Measurements from ENCODE around the gene NSMF. TPM values are rescaled to one million over a fixed set of nuclear protein-coding genes. Genes with fewer than 3 reads are reported as not detected.

NSMF gene
- polyA plus RNA-seq, 1 of the 3 experiments (the other 2 are of a cell fraction) = 58.8 TPM

GRCh38 chr9:137438591-137439157 lies 20.5 kb downstream of the NSMF start:
- H3K9me2 ChIP-seq = no peaks in the 10 kb centered on the region
- peaks cover 3 to 4% of the 10 kb centered on the region in 2 experiments; a peak in 2 of 4 replicates for H3K4me1 ChIP-seq (ENCODE audit: control insufficient read depth in 1 of 2, insufficient read depth in 2 of 2, low read depth in 1 of 2, low read length in 1 of 2)
- no peak overlapping the region for H2AFZ ChIP-seq (ENCODE audit: low read depth)
- CTCF ChIA-PET = interaction anchor here (1.3 kb wide), 1 partner anchor 16 kb away, joined by 3 read pairs; the partner anchor contains the start of gene EXD3
- H3F3A ChIP-seq (replicated peaks; ENCODE audit: insufficient read depth) = peaks cover 5% of the 10 kb centered on the region
- DNase-seq = no peak
- H3K27me3 ChIP-seq (ENCODE audit: insufficient read depth) = peaks cover 4% of the 10 kb centered on the region; the same call in 1 of the 2 replicates
- no peak overlapping the region for H3K9ac ChIP-seq
- H3K4me2 ChIP-seq = no peak overlapping the region
- H4K20me1 ChIP-seq (ENCODE audit: insufficient read depth) = no peaks in the 10 kb centered on the region
- no peak overlapping the region for H3K27ac ChIP-seq (ENCODE audit: low read depth in 2 of 2, low read length in 1 of 2)
- 33% methylated on average over 3 of the region's 22 CpGs for WGBS (ENCODE audit: low lambda C conversion rate)
- POLR2A ChIA-PET = no interaction called here
- H3K36me3 ChIP-seq (replicated peaks in 1 of 2; ENCODE audit: control insufficient read depth in 1 of 2, insufficient read depth in 2 of 2, low read length in 1 of 2) = no peaks in the 10 kb centered on the region
- no peaks in the 10 kb centered on the region for H3K79me2 ChIP-seq (ENCODE audit: insufficient read depth)
- no peak overlapping the region for H3K4me3 ChIP-seq (ENCODE audit: low read depth in 2 of 2, low read length in 1 of 2)
- H3K9me3 ChIP-seq = no peaks in the 10 kb centered on the region
- TF ChIP-seq CTCF (IDR thresholded peaks at IDR 0.05) = no peak
- TF ChIP-seq CHD2 (IDR thresholded peaks at IDR 0.05; ENCODE audit: low read length, partially characterized antibody) = no peak
- no peak for TF ChIP-seq TEAD4 (IDR thresholded peaks at IDR 0.05; ENCODE audit: borderline replicate concordance, insufficient read depth)
- TF ChIP-seq TAF1 (IDR thresholded peaks at IDR 0.05; ENCODE audit: borderline replicate concordance, low read depth, low read length) = no peak
- TF ChIP-seq REST (IDR thresholded peaks at IDR 0.05; ENCODE audit: low read depth, low read length) = no peak
- TF ChIP-seq RAD21 (IDR thresholded peaks at IDR 0.05; ENCODE audit: low read length) = no peak
- no peak for TF ChIP-seq ELF1 (IDR thresholded peaks at IDR 0.05)

GRCh38 chr9:137437691-137438590 lies 21.2 kb downstream of the NSMF start:
- no peak for TF ChIP-seq ZBTB33 (IDR thresholded peaks at IDR 0.05; ENCODE audit: borderline replicate concordance, low read depth)
- no peak for TF ChIP-seq POLR2AphosphoS5 (IDR thresholded peaks at IDR 0.05; ENCODE audit: low read depth, low read length)
- TF ChIP-seq FOSL2 (IDR thresholded peaks at IDR 0.05; ENCODE audit: borderline replicate concordance, low read depth) = no peak
- TF ChIP-seq CHD2 (IDR thresholded peaks at IDR 0.05; ENCODE audit: low read length, partially characterized antibody) = no peak
- no peak for TF ChIP-seq RFX5 (IDR thresholded peaks at IDR 0.05; ENCODE audit: low read length)
- TF ChIP-seq RAD21 (IDR thresholded peaks at IDR 0.05; ENCODE audit: low read length) = no peak
- TF ChIP-seq TAF1 (IDR thresholded peaks at IDR 0.05; ENCODE audit: borderline replicate concordance, low read depth, low read length) = no peak
- TF ChIP-seq GABPA (IDR thresholded peaks at IDR 0.05; ENCODE audit: low read depth) = no peak
- TF ChIP-seq IRF3 (IDR thresholded peaks at IDR 0.05; ENCODE audit: low read depth, low read length) = no peak
- no peaks in the 10 kb centered on the region for H3K9me2 ChIP-seq
- peaks cover 4% of the 10 kb centered on the region; the same call in 1 of the 2 replicates for H3K27me3 ChIP-seq (ENCODE audit: insufficient read depth)
- WGBS (ENCODE audit: low lambda C conversion rate) = 84% methylated on average over 11 of the region's 40 CpGs
- H3K9ac ChIP-seq = no peak overlapping the region
- CTCF ChIA-PET = interaction anchor here (1.1 to 2.0 kb wide), 4 partner anchors 8 to 15 kb away, joined by 3 to 8 read pairs (median 4); partner anchors contain the start of genes EXD3 and NOXA1
- H3K36me3 ChIP-seq (replicated peaks in 1 of 2; ENCODE audit: control insufficient read depth in 1 of 2, insufficient read depth in 2 of 2, low read length in 1 of 2) = no peaks in the 10 kb centered on the region
- POLR2A ChIA-PET = no interaction called here
- peak; percentile 21 for DNase-seq
- no peak overlapping the region for H2AFZ ChIP-seq (ENCODE audit: low read depth)
- H3K4me3 ChIP-seq (ENCODE audit: low read depth in 2 of 2, low read length in 1 of 2) = no peak overlapping the region
- H3K9me3 ChIP-seq = no peaks in the 10 kb centered on the region
- H4K20me1 ChIP-seq (ENCODE audit: insufficient read depth) = no peaks in the 10 kb centered on the region
- H3K79me2 ChIP-seq (ENCODE audit: insufficient read depth) = no peaks in the 10 kb centered on the region
- H3F3A ChIP-seq (replicated peaks; ENCODE audit: insufficient read depth) = peaks cover 5% of the 10 kb centered on the region
- H3K4me2 ChIP-seq = no peak overlapping the region
- H3K4me1 ChIP-seq (ENCODE audit: control insufficient read depth in 1 of 2, insufficient read depth in 2 of 2, low read depth in 1 of 2, low read length in 1 of 2) = peaks cover 3 to 4% of the 10 kb centered on the region in 2 experiments; a peak in 2 of 4 replicates
- no peak overlapping the region for H3K27ac ChIP-seq (ENCODE audit: low read depth in 2 of 2, low read length in 1 of 2)
